A549 treated with GW870086 at 1 μM for 4 hours (cell line): ENCODE measurements around the gene CARM1. TPM values are rescaled to one million over a fixed set of nuclear protein-coding genes. Genes with fewer than 3 reads are reported as not detected.

Experiments used
- total RNA-seq: library from RNA; stranded (reverse); fragments of 200-300 nt; extraction: Qiagen RNA extraction; gene quantifications from 5 replicates; pipeline ENCODE4 v1.2.3, GENCODE V29; 2022; ENCODE audit warnings: low read depth

Gene CARM1
- total RNA-seq: 36.4 to 50.1 TPM (median 47.1 TPM) in 5 replicates

DNA sequence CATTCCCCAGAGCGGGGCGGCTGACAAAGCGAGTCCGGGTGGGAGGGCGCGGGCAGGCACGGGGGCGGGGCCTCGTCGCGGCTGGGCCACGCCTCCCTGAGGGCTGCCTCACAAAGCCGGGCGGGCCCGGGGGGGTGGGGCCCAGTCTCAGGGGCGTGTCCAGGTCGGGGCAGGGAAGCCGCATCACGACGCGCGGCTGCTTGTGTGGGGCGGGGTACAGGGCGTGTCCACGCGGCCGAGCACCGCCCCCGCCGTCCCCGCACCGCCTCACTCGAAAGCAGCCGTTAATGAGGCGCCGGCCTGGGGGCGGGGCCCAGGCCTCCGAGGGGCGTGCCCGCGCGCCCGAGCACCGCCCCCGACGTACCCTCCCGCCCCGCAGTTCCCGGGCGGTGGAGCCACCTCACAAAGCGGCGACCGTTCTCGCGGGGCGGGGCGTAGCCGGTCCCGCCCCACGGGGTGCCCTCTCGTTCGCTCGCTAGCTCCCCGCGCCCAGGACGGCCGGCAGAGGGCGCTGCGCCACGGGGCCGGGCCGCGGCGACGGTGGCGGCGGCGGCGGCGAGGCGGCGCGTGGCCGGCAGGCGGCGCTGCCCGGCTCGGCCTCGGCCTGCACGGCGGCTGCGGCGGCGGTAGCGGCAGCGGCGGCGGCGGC, at the start of gene CARM1:
TSS of gene CARM1 (plus strand) at position 599 of the 649 bp plus-strand sequence. CDS start 150 bp downstream, outside the sequence.

DNA sequence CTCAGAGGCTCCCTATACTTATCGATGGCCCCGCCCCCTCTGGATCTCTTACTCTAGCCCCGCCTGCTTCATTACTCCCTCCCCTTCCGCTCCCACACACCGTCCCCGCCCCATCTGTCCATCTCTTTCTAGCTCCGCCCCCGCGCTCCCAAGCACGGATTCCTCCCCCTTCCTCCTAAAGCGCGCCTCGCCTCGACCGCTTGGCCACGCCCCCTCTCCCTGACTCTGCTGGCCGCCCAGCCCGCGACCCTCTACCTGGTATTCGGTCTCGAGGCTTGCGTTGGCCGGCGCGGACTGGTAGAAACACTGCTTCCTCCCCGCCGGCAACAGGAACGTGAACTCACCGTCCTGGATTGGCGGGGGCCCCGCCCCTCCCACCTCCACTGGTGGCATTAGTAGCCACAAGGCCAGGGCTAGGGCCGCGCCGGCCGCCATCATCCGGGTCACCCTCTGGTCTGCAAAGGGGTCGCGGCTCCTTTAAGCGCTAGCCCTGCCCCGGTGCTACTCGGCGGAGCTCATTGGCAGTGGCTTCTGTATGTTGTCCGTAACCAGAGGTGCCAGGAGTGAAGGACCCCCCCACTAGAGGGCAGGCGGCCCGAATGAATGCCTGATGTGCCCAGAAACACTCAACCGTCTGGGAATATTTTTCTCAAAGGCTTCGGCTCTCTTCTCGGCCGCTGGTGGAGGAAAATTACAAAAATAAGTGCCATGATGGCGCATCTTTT, 35.4 kb upstream of the CARM1 start, which contains the start of gene TMED1:
TSS of gene TMED1 (minus strand) at position 459 of the 725 bp plus-strand sequence. CDS start at position 438, 21 bp downstream.

DNA sequence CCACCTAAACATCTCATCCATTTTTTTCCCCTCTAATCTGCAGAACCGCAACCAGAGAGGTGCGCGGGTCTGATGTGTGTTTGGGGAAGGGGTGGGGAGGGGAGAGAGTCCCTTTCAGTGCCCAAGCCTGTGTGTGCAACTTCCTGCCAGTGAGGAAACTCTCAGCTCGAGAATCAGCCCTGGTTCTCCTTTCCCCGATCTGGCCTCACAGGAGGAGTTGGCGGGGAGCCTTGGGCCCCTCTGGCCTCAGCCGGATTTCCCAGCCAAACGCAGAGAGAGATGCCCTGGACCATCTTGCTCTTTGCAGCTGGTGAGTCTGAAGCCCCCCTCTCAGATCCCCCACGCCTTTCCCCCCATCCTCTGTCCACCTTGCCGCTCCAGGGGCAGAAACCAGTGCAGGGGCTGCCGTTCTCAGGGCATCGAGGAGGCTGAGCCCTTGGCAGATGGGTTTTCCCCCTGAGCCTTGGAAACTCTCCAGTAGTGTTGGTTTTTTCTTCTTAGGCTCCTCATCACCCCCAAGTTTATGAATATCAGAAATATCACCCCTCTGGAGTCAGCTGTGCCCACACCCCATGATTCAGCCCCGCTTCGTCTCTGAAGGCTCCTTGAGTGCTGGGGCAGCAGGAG, 23.0 kb upstream of the CARM1 start, which contains the start of gene C19orf38:
TSS of gene C19orf38 (plus strand) at position 186 of the 627 bp plus-strand sequence. CDS start at position 280, 94 bp downstream.

DNA sequence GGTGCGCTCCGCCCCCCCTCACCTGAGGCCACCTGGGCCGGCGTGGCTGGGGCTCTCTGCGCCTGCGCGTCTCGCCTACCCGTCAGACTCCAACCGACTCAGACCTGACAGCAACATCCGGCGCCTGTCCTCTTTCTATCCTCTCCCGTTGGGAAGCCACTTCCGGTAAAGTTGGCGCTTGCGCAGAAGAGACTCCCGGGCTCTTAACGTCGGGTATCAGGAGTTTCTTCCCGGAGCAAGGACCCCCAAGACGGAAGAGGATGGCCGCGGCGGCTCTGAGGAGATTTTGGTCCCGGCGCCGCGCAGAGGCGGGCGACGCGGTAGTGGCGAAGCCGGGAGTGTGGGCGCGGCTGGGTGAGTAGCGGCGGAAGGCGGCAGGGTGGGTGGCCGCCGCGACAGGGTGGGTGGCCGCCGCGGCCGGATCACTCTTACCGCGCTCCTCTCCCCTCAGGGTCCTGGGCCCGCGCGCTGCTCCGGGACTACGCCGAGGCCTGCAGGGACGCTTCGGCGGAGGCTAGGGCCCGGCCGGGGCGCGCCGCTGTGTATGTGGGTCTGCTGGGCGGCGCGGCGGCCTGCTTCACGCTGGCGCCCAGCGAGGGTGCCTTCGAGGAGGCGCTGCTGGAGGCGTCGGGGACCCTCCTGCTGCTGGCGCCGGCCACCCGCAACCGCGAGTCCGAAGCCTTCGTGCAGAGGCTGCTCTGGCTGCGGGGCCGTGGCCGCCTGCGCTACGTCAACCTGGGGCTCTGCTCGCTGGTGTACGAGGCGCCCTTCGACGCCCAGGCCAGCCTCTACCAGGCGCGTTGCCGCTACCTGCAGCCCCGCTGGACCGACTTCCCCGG, 57.4 kb downstream of the CARM1 start, which contains the start of the genes TIMM29 and YIPF2:
TSS of gene TIMM29 (plus strand) at position 249 of the 839 bp plus-strand sequence. CDS start at position 261, 12 bp downstream.
TSS of gene YIPF2 (minus strand) at position 77 of the 839 bp plus-strand sequence. CDS start 229 bp downstream, outside the sequence.

DNA sequence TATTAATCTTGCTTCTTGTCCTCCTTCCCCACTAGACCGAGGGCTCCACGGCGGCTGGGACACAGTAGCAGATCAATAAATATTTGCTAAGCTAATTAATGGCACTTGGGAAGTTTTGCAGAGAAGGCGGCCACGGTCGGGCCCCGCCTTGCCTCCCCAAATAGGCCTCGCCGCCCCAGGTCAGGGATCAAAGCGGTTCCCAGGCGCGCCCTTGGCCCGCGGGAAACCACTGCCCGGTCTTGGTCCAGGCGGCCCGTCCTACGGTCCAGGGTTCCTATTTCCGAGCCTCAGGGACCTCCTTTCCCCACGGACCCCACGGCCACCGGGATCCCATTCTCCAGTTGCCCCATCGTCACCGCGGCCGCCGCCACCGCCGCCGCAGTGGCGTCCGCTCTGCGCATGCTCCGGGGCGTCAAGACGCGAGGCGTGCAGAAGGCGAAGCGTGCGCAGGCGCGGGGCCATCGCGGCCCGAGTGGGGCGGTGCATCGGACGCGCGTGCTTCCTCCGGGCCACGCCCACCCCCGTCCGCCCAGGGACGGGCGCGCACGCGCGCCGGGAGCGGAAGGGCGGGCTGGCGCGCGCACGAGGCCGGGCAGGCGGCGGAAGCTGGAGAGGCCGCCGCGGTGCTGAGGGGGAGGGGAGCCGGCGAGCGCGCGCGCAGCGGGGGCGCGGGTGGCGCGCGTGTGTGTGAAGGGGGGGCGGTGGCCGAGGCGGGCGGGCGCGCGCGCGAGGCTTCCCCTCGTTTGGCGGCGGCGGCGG, 89.1 kb downstream of the CARM1 start, which contains the start of gene SMARCA4:
TSS of gene SMARCA4 (plus strand) at position 717 of the 759 bp plus-strand sequence. CDS start 23,122 bp downstream, outside the sequence.

Other genes with a start within 250 kb of the CARM1 start
- gene SLC44A2, start 246.0 kb upstream of the CARM1 start, total RNA-seq: 6.1 to 9.3 TPM (median 7.4 TPM) in 5 replicates
- gene ILF3, start 217.2 kb upstream of the CARM1 start, total RNA-seq: 140 to 173 TPM (median 160 TPM) in 5 replicates
- 30.1 to 34.3 TPM (median 31.2 TPM) in 5 replicates for gene QTRT1, start 170.1 kb upstream of the CARM1 start, total RNA-seq
- gene DNM2, start 153.5 kb upstream of the CARM1 start, total RNA-seq: 48.3 to 58.4 TPM (median 54.1 TPM) in 5 replicates
- gene TMED1, start 35.3 kb upstream of the CARM1 start, total RNA-seq: 23.4 to 30.0 TPM (median 29.4 TPM) in 5 replicates
- gene C19orf38, start 23.1 kb upstream of the CARM1 start, total RNA-seq: 0.21 to 0.23 TPM in 2 of 5 replicates, not detected in the others
- 16.3 to 22.0 TPM (median 19.2 TPM) in 5 replicates for gene YIPF2, start 57.1 kb downstream of the CARM1 start, total RNA-seq
- 12.7 to 19.1 TPM (median 18.4 TPM) in 5 replicates for gene TIMM29, start 57.3 kb downstream of the CARM1 start, total RNA-seq
- gene SMARCA4, start 89.5 kb downstream of the CARM1 start, total RNA-seq: 7.1 to 11.0 TPM (median 8.5 TPM) in 5 replicates
- gene LDLR, start 217.9 kb downstream of the CARM1 start, total RNA-seq: 23.2 to 36.1 TPM (median 34.3 TPM) in 5 replicates